ENCODE results near the gene LAMA3. TPM values are rescaled to one million over a fixed set of nuclear protein-coding genes. Genes with fewer than 3 reads are reported as not detected.

LAMA3 gene
- total and polyA plus RNA-seq, 10 of the 15 experiments (the other 5 are each of a cell fraction or from before 2014, with no cell fraction given), result 0.37 to 6.5 (median 5.4) TPM

DNA sequence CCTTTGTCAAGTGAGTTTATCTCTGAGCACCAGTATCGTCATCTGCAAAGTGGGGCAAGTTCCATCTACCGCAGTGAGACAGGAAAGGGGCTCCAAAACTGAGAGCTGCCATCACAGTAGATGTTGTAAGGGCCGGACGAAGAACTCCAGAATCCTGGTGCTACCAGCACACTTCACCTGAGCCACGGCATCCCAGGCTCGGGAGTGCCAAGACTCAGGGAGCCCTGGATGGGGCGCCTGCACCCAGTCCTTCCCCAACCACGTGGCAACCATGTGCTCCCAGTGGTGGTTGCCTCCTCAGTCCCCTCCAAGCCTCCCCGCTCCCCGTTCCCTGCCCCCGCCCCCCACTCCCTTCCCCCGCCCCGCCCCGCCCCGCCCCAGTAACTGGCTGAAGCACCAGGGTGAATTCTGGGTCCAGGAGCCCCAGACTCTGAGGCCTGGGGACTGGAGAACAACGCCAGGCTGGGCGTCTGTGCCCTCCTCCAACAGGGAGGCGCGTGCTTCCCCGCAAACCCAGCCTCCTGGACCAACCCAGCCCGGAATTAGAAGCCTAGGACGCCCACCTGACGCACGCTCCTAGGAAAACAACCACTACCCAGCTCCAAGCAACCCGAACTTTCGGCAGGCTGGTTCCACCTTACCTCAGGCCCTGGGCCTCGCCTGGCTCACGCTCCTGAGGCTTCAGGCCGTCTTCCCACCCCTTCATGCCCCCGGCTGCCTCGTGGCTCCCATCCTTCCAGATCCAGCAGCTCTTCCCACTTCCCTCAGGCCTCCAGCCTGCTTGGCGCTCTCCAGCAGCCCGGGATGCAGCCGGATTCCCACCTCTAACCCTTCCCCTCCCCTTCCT is 67.6 kb downstream of the LAMA3 start:
- ChIA-PET RAD21 (ENCODE audit: unreplicated experiment) (no interaction called here), CTCF (no interaction called here), SMC1A (ENCODE audit: uncharacterized antibody, unreplicated experiment) (no interaction called here), POLR2A (interaction anchor here (1.0 kb wide), 1 partner anchor 53 kb away, joined by 3 read pairs; no protein-coding TSS in a partner anchor)
- H3K79me2 ChIP-seq (ENCODE audit: control insufficient read depth, insufficient read depth, low read length), result no peaks in the 10 kb centered on the region
- 63% methylated on average over 22 of the region's 34 CpGs for WGBS (ENCODE audit: insufficient coverage, insufficient replicate concordance, low lambda C conversion rate, missing lambda C conversion rate)
- FAIRE-seq (no peak), ATAC-seq (no peak), DNase-seq (ENCODE audit: low read depth, low spot score) (no peak)
- no peaks in the 10 kb centered on the region for H3K27me3 ChIP-seq (replicated peaks in 1 of 2; ENCODE audit: control insufficient read depth in 2 of 2, insufficient read depth in 2 of 2, low read length in 1 of 2)
- H3K4me1 ChIP-seq (ENCODE audit: control insufficient read depth, insufficient read depth, low read length), result no peaks in the 10 kb centered on the region
- no peaks in the 10 kb centered on the region; the same call in 2 of the 3 replicates for H3K9me3 ChIP-seq (replicated peaks; ENCODE audit: control insufficient read depth, insufficient read depth, low read length)
- in situ Hi-C loops (cut with MboI) (no loop called here), intact Hi-C loops (cut with micrococcal nuclease; ENCODE audit: unreplicated experiment) (no loop called here)
- BruUV-seq (replicated peaks), result no TSS peak
- TF ChIP-seq, protein P1, sequence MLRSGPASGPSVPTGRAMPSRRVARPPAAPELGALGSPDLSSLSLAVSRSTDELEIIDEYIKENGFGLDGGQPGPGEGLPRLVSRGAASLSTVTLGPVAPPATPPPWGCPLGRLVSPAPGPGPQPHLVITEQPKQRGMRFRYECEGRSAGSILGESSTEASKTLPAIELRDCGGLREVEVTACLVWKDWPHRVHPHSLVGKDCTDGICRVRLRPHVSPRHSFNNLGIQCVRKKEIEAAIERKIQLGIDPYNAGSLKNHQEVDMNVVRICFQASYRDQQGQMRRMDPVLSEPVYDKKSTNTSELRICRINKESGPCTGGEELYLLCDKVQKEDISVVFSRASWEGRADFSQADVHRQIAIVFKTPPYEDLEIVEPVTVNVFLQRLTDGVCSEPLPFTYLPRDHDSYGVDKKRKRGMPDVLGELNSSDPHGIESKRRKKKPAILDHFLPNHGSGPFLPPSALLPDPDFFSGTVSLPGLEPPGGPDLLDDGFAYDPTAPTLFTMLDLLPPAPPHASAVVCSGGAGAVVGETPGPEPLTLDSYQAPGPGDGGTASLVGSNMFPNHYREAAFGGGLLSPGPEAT (IDR thresholded peaks at IDR 0.05; ENCODE audit: low read depth), result no peak
- TF ChIP-seq MTA2 (IDR thresholded peaks at IDR 0.05; ENCODE audit: low read depth) (no peak), STAT3 (IDR thresholded peaks at IDR 0.05; ENCODE audit: low read depth, low read length) (no peak), SMC3 (IDR thresholded peaks at IDR 0.05; ENCODE audit: borderline replicate concordance, low read length) (no peak), YBX1 (IDR thresholded peaks at IDR 0.05) (no peak), KLF5 (IDR thresholded peaks at IDR 0.05; ENCODE audit: partially characterized antibody) (no peak), EP300 (IDR thresholded peaks at IDR 0.05; ENCODE audit: borderline replicate concordance in 1 of 2, control insufficient read depth in 1 of 2, low read depth in 2 of 2, low read length in 2 of 2) (no peak), CHD1 (IDR thresholded peaks at IDR 0.05; ENCODE audit: low read depth, low read length) (no peak)
- TF ChIP-seq, protein P2, sequence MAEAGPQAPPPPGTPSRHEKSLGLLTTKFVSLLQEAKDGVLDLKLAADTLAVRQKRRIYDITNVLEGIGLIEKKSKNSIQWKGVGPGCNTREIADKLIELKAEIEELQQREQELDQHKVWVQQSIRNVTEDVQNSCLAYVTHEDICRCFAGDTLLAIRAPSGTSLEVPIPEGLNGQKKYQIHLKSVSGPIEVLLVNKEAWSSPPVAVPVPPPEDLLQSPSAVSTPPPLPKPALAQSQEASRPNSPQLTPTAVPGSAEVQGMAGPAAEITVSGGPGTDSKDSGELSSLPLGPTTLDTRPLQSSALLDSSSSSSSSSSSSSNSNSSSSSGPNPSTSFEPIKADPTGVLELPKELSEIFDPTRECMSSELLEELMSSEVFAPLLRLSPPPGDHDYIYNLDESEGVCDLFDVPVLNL (IDR thresholded peaks at IDR 0.05; ENCODE audit: low read depth, low read length), result no peak
- TF ChIP-seq, protein P3, sequence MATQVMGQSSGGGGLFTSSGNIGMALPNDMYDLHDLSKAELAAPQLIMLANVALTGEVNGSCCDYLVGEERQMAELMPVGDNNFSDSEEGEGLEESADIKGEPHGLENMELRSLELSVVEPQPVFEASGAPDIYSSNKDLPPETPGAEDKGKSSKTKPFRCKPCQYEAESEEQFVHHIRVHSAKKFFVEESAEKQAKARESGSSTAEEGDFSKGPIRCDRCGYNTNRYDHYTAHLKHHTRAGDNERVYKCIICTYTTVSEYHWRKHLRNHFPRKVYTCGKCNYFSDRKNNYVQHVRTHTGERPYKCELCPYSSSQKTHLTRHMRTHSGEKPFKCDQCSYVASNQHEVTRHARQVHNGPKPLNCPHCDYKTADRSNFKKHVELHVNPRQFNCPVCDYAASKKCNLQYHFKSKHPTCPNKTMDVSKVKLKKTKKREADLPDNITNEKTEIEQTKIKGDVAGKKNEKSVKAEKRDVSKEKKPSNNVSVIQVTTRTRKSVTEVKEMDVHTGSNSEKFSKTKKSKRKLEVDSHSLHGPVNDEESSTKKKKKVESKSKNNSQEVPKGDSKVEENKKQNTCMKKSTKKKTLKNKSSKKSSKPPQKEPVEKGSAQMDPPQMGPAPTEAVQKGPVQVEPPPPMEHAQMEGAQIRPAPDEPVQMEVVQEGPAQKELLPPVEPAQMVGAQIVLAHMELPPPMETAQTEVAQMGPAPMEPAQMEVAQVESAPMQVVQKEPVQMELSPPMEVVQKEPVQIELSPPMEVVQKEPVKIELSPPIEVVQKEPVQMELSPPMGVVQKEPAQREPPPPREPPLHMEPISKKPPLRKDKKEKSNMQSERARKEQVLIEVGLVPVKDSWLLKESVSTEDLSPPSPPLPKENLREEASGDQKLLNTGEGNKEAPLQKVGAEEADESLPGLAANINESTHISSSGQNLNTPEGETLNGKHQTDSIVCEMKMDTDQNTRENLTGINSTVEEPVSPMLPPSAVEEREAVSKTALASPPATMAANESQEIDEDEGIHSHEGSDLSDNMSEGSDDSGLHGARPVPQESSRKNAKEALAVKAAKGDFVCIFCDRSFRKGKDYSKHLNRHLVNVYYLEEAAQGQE (IDR thresholded peaks at IDR 0.05; ENCODE audit: low read depth, low read length), result no peak
- TF ChIP-seq, protein P4, sequence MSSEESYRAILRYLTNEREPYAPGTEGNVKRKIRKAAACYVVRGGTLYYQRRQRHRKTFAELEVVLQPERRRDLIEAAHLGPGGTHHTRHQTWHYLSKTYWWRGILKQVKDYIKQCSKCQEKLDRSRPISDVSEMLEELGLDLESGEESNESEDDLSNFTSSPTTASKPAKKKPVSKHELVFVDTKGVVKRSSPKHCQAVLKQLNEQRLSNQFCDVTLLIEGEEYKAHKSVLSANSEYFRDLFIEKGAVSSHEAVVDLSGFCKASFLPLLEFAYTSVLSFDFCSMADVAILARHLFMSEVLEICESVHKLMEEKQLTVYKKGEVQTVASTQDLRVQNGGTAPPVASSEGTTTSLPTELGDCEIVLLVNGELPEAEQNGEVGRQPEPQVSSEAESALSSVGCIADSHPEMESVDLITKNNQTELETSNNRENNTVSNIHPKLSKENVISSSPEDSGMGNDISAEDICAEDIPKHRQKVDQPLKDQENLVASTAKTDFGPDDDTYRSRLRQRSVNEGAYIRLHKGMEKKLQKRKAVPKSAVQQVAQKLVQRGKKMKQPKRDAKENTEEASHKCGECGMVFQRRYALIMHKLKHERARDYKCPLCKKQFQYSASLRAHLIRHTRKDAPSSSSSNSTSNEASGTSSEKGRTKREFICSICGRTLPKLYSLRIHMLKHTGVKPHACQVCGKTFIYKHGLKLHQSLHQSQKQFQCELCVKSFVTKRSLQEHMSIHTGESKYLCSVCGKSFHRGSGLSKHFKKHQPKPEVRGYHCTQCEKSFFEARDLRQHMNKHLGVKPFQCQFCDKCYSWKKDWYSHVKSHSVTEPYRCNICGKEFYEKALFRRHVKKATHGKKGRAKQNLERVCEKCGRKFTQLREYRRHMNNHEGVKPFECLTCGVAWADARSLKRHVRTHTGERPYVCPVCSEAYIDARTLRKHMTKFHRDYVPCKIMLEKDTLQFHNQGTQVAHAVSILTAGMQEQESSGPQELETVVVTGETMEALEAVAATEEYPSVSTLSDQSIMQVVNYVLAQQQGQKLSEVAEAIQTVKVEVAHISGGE (CRISPR knock-in tag; IDR thresholded peaks at IDR 0.05), result no peak
- H2AFZ ChIP-seq (ENCODE audit: control insufficient read depth, low read depth, low read length), result peak overlapping the region; percentile 12; the same call in 1 of the 2 replicates
- H3K27ac ChIP-seq (ENCODE audit: control insufficient read depth, insufficient read depth), result no peak overlapping the region
- no peak overlapping the region for H3K4me3 ChIP-seq
- H3K36me3 ChIP-seq (ENCODE audit: control insufficient read depth in 2 of 2, insufficient read depth in 2 of 2, low read length in 1 of 2), result no peaks in the 10 kb centered on the region; a peak in 1 of 4 replicates
- H3K9ac ChIP-seq (ENCODE audit: control insufficient read depth, insufficient read depth, low read length), result no peak overlapping the region
- no peaks in the 10 kb centered on the region for H4K20me1 ChIP-seq (ENCODE audit: control insufficient read depth, insufficient read depth)
- no peak overlapping the region for H3K4me2 ChIP-seq (ENCODE audit: control insufficient read depth, insufficient read depth)

All from GM12878 (cell line).